Measurements from ENCODE around the gene MGAT4A.
"Not testable (repeated sequence)": the region's sequence is repeated elsewhere in the genome, so short reads cannot be mapped to it uniquely, and the experiment has no call there.

The MGAT4A gene

DNA sequence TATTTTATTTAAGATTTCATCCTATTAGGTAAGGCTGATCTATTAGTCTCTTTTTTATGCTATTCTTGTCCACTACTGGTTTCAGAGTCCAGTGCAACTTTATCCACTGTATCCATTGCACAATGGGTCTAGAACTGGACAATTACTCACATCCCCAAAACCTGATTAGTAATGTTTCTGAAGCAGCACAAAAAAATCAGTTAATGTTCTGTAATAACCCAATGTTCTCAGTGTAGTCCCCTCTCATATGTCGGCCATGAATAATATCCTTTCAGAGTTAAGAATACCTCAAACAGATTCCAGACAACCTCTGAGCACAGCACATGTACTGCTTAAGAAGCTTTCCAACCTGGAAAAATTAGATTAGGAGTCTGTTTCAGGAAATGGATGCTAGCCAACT lies 29.7 kb downstream of the MGAT4A start:
- DNase-seq = peak; percentile 47

DNA sequence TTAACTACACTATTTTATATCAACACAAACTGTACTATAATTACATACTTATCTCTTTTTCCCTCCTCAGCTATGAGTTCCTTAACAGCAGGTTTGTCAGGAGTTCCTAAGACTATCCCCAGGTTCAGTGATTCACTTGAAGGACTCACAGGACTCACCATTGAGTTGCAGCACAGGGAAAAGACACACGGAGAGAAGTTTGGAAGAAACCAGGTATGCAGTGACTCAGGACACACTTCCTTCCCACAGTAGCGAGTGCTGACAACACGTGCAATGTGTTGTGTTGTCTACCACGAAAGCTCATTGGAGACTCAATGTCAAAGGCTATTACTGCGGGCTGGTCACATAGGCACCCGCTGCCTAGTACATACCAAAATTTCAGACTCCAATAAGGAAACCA lies 32.0 kb downstream of the MGAT4A start:
- DNase-seq = no peak

DNA sequence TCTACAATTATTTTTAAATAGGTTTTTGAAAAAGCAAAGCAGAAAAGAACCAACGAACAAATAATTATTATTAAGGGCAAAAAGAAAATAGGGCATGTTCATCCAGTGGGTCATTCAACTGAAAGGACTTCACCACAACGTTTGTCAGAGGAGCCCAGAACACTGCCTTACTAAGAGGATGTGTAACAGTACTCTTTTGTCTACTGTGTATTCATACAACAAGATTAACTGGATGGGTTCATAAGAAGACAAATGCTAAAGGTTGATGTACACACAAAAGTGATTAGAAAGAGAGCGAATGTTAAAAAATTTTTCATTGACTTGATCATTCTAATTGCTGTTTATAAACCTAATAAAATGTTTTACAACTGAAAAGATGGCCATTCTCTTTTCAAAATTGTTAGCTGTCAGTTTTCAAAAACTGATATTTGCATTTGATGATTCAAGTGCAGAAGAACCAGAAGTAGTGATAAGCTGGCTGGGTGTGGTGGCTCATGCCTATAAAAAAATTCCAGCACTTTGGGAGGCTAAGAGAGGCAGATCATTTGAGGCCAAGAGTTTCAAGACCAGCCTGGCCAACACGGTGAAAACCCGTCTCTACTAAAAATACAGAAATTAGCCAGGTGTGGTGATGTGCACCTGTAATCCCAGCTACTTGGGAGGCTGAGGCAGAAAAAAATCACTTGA lies 33.1 kb downstream of the MGAT4A start:
- no peak for DNase-seq

DNA sequence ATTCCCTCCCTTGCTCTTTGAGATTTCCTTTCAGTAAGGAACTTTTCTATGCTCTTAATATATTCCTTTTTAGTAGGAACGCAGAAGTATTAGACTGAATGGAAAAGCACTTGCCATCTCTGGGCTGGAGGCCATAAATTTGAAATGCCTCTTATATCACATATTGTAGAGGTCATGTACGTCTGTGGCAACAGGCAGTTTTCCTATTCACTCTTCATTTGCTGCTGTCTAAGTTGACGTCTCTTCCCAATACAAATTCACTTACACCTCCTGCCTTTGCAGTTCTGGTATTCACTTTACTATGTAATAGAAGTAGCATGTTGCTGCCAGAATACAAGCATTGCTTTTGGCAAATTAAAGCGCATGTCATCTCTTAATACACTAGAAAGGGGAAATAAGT lies 34.7 kb downstream of the MGAT4A start:
- DNase-seq = no peak

DNA sequence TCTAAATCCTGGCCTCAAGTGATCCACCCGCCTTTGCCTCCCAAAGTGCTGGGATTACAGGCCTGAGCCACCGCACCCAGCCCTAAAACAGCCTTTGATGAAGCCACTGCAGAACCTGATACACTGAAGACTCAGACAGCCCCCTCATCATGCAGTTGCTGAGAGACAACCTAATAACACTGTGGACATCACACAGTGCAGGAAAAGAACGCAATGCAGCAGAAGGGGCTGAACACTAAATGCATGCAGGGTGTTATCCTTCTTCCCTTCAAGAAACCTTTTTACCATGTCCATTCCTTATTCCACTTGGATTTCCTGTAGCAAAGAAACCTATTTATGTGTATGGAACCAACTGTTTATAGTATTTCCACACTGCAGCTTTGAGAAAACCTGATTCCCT lies 35.7 kb downstream of the MGAT4A start:
- DNase-seq = no peak

DNA sequence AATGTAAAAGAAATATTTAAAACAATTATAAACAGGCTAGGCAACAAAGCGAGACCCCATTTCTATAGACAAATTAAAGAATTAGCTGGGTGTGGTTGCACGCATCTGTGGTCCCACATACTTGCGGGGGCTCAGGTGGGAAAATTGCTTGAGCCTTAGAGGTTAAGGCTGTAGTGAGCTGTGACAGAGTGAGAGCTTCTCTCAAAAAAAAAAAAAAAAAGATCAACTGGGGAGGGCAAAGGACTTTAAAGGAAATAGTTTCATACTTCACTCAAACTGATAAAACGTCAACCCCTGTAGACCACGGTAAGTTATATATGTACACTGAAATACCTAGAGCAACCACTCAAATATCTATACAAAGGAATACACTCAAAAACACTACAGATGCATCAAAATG lies 37.5 kb downstream of the MGAT4A start:
- DNase-seq = no peak

DNA sequence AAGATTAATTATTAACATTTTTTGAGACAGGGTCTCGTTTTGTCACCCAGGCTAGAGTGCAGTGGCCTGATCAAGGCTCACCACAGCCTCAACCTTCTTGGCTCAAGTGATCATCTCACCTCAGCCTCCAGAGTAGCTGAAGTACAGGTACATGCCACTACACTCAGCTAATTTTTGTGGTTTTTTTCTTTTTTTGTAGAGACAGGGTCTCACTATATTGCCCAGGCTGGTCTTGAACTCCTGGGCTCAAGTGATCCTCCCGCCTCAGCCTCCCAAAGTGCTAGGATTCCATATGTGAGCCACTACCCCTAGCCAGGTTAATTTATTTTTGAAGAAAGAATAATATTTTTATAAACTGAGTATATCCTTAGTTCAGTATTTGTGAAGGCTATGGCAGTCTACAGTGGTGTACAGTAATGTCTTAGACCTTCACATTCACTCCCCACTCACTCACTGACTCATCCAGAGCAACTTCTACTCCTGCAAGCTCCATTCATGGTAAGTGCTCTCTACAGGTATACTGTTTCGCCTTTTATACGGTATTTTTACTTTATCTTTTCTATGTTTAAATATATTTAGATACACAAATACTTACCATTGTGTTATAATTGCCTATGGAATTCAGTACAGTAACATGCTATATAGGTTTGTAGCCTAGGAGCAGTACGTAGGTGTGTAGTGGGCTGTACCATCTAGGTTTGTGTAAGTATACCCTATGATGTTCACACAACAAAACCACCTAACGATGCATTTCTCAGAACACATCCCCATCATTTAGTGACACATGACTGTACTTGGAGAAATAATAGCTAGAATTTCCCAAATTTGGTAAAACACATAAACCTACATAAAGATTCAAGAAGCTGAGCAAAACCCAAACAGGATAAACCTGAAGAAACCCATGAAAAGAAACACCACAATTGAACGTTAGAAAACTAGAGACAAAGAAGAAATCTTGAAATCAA lies 38.6 kb downstream of the MGAT4A start:
- no peak for DNase-seq

DNA sequence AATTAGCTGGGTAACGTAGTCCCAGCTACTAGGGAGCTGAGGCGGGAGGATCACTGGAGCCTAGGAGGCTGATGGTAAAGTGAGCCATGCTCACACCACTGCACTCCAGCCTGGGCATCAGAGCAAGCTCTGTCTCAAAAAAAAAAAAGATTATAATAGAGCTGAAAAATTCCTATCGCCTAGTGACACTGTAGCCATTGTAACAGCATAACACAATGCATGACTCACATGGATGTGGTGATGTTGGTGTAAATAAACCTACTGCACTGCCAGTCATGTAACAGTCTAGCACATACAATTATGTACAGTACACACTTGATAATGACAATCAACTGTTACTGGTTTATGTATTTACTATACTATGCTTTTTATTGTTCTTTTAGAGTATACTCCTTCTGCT lies 39.6 kb downstream of the MGAT4A start:
- no peak for DNase-seq

DNA sequence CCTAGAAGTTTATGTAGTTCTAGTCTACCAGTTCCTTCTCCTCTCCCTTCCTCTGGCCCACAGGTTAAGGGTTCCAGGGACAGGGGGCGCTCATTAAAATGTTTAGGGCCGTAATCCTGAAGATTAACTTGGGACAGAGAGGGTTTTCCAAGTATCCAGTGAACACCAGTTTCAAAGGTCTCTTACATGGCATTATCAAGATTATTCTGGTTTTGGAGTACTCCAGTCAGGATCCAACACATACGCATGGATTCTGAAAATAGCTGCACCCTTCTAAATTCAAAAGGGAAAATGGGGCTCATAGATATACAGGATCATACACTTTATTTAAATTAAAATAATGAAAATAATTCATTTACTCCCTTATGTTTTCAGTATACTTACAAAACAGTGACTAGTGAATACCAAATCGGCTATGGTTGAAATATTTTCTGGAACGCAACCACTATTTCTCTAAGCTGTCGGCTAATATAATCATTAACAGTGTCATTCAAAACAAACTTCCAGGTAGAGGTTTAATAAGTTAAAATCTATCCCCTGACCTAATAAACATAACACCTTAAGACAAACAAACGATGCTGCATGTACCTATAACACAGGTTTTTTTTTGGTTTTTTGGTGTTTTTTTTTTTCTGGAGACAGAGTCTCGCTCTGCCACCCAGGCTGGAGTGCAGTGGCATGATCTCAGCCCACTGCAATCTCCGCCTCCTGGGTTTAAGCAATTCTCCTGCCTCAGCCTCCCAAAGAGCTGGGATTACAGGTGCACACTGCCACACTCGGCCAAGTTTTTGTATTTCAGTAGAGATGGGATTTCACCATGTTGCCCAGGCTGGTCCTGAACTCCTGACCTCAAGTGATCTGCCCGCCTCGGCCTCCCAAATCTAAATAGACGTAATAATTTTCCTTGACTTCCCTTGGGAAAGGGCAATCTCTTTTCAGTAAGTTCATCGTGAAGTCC lies 44.7 kb downstream of the MGAT4A start:
- no peak for DNase-seq

DNA sequence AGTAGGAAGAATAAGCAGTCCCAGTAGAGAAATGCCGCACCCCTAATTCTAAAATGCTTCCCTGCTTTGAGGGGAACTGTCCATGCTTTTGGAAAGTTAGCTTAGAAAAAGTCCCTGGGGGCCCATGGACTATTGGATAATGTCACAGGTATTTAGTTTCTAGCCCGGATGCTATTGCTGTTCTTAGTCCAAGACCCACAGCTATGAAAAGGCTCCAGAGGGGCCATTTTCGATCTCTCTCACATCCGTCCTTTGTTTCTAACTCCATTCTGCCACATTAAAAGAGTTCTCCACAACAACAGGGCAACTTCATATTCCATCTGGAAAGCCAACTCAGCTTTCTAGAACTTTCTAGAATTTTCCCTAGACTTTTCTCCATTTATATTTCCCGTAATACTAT lies 47.2 kb downstream of the MGAT4A start:
- no peak for DNase-seq

DNA sequence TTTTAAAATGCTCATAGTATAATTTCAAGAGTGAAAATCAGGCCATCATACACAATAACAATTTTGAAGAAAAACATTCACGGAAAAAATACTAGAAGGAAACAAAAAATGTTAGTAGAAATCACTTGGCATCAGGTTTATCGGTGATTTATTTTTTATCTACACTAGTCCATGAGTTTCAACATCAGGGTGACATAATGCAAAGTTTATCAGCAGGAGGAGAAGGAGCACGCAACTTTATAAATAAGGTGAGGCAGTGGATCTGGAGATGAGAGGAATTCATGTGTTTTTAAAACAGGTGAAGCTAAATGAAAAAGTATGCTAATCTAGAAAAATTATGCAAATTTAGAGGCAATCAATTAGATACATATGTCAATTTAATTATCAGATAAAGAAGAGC lies 54.2 kb downstream of the MGAT4A start:
- DNase-seq = no peak

DNA sequence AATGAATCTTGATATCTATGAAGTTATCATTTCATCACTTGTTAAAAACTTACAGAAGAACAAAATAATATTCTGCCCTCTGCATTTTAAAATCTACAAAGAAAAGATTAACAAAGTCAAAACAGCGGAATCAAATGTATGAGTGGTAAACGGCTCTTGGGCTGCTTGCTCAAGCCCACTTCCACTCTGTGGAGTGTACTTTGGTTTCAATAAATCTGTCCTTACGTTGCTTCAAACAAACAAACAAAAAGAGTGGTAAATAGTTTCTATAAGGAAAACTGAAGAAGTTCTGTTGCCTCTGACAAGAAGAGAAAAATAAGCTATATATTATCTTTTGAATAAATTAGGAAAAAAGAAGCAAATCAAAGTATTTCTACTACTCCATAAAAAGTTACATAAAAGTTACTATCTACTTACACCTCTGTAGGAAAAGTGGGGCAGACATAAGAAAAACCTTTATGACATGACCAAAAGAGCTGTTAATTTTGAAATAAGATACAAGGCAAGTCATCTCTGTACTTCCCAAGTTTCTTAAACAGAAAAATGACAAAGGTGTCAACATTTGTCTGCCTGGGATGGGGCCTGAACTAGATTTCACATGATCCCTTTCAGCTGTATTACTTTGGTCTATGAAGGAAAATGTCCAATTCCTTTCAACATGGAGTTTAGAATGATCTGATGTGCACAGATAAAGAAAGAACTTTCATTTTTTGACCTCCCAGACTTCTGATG lies 56.5 kb downstream of the MGAT4A start:
- DNase-seq = no peak

DNA sequence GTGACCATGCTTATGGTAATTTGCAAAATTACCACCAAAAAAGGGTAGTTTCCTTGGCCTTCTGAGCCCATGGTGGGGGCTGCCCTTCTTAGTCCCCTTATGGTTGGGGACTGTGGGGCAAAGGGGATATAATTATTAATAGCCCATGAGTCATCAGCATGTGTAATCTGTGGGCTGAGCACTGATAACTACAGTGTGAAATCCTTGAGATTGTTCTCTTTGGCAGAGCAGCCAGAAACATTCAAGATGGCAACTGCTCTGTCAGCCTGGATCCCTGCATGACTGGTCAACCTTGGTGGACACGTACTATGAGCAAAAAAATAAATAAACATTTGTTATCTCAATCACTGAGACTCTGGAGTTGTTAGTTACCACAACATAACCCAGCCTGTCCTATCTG lies 61.3 kb downstream of the MGAT4A start:
- DNase-seq = no peak

DNA sequence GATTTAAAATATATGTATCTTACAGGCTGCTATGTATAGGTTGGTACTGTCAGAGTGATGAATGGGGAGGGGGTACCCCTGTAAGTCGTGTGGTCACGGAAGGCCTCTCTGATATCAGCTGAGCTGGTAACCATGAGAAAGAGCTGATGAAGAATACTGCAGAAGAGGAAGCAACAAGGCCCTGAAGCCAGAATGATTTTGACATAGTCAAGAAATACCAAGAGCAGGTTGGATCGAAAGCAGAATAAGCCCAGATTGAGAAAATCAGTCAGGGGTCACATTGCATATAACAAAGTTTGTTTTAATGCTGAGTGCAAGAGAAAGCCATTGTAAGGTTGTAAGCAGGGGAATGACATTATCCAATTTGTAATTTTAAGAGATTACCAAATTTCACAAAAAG lies 65.3 kb downstream of the MGAT4A start:
- peak; percentile 17 for DNase-seq

DNA sequence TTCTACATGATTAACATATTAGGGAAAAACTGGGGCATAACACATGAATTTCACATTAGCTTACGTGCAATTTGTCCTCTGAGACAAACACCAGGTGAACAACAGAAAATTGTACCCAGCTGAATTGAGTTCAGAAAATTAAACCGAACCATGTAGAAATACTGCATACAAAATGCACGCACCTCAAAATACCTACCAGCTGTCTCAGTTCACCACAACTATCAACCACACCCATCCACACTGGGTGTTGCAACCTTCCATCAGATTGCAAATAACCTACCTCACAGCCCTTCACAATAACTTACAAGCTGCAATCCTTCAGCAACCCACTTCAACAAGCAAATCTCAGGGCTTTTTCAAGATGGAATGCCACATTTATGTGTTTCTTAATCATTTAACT lies 66.6 kb downstream of the MGAT4A start:
- peak; percentile 13 for DNase-seq

DNA sequence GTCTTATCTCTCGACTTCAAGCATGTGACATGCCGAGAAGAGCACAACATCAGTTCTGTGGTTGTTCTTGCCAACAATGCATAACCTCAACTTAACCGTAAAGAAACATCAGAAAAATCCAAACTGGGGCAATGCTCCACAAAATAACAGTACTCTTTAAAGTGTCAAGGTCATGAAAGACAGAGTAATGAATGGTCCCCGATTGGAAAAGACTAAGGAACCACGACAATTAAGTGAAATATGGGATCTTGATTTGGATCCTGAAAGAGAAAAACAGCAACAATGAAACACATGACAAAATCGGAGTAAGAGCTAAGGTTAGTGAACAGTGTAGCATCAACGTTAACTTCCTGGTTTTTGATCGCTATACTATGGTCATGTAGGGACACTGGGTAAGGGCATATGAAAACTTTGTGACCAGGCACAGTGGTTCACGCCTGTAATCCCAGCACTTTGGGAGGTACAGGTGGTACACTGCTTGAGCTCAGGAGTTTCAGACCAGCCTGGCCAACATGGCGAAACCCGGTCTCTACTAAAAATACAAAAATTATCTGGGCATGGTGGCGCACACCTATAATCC lies 67.3 kb downstream of the MGAT4A start:
- DNase-seq = no peak

DNA sequence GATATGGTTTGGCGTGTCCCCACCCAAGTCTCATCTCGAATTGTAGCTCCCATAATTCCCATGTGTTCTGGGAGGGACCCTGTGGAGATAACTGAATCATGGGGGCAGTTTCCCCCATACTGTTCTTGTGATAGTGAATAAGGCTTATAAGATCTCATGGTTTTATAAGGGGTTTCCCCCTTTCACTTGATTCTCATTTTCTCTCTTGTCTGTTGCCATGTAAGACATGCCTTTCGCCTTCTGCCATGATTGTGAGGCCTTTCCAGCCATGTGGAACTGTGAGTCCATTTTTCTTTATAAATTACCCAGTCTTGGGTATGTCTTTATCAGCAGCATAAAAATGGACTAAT lies 71.5 kb downstream of the MGAT4A start:
- DNase-seq = not testable (repeated sequence)

DNA sequence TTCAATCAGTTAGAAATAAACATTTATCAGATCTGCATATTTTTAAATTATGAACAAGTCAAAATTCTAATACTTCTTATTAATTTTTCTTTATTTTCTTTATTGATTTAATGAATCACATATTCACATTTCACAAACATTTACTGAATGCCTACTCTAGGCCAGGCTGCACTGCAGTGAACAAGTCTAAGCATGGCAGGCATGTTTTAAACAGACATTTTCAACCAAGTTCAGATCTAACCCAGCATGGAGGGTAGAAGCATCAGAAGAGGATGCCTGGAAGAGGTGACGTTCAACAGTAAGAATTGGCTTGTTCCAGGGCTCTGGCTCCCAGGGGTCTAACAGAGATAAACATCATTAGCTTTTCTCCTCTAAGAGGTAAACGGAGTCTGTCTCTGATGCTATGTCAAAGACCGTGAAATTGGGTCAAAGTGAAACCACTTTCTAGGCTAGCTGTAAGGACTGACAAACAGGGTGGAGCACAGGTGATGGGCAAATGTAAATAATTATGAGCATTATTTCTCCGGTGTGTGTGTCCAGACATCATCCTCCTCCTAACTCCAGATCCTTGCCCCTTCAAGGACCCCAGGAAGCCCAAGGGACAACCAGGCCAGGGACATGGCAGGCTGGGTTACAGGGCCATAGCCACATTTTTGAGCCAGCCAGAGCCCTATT lies 72.0 kb downstream of the MGAT4A start:
- no peak for DNase-seq

DNA sequence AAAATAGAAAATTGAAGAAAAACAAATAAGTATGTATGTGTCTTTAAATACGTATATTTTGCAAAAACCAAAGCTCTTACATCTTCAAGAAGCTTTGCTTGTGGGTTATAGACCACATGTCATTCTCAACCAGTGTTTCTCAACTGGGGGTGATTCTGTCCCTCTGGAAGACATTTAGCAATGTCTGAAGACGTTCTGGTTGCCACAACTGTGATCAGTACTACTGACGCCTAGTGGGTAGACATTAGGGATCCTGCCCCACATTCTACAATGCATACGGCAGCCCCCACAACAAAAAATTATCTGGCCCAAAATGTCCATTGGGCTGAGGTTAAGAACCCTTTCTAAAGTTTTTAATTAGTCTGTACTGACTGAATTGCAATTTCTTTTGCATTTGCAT lies 74.1 kb downstream of the MGAT4A start:
- DNase-seq = peak; percentile 56

DNA sequence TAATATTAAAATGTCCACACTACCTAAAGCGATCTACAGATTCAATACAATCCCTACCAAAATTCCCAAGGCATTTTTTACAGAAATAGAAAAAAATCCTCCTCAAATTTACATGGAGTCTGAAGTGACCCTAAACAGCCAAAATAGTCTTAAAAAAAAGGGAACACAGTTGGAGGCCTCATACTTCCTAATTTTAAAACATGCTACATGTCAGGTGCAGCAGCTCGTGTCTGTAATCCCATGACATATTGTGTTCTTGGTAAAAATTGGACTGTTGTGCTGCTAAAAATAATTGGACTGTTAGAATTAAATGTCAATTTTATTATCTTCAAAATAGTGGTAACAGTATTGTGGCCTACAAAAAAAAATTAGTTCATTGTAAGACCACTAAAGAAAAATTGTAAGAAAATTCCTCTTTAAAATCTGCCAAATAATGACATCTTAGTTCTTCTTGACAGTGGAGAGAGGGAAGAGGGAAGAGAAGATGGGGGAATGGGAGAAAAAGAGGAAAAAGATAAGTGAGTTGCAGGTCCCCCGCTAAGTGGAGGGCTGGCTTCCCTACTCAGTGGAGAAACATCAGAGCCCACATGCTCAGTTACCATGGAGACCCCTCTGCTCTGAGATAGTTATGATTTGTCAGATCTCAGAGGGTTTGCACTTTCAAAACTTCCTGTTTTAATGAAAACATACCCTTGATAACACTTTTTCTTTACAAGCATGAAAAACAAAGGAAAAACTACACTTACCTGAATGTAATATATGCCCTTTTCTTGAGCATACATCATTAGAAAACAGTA lies 76.0 kb downstream of the MGAT4A start:
- DNase-seq = peak; percentile 46

DNA sequence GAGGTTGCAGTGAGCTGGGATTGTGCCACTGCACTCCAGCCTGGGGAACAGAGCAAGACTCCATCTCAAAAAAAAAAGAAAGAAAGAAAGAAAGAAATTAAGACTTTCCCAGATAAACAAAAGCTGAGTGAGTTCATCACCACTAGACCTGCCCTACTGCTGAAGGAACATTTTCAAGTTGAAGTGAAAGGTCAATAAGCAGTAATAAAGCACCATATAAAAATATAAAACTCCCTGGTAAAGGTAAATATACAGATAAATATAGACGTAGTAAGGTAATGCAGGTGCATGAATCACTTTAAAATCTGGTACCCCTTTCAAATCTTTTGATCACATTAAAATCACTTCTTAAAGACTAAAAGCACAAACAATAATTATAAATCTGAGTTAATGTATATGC lies 79.9 kb downstream of the MGAT4A start:
- DNase-seq = no peak
